AG04449 (cell line): ENCODE measurements around the gene BEX3.

Experiments used
- CTCF ChIA-PET: fragments of 350-600 bp; formaldehyde crosslinking; extraction: SDS; loops from one replicate; lab custom pipeline; 2021; ENCODE audit warnings: antibody characterized with exemption; lab: Yijun Ruan, JAX
- POLR2A ChIA-PET: fragments of 400-600, 350-600 bp; formaldehyde crosslinking; extraction: SDS; loops from one replicate; lab custom pipeline; 2020; ENCODE audit warnings: antibody characterized with exemption, inconsistent platforms; lab: Yijun Ruan, JAX
- DNase-seq: peaks from one replicate; pipeline ENCODE4 v3.0.0-alpha.2; 2010; ENCODE audit warnings: low read depth, low spot score
- H3K4me3 ChIP-seq: 2 replicates; pipeline ENCODE4 v1.5.1; 2011; ENCODE audit warnings: low read depth, mild to moderate bottlenecking, control low read depth, low read length
- TF ChIP-seq, protein P1 (sequence below): IDR thresholded peaks from one replicate; pipeline ENCODE4 v1.5.1; 2011; ENCODE audit warnings: mild to moderate bottlenecking, moderate library complexity, low read length, control low read depth, inconsistent platforms; ENCODE audit not compliant: insufficient read depth; ENCODE audit errors: missing control alignments

Gene BEX3

DNA sequence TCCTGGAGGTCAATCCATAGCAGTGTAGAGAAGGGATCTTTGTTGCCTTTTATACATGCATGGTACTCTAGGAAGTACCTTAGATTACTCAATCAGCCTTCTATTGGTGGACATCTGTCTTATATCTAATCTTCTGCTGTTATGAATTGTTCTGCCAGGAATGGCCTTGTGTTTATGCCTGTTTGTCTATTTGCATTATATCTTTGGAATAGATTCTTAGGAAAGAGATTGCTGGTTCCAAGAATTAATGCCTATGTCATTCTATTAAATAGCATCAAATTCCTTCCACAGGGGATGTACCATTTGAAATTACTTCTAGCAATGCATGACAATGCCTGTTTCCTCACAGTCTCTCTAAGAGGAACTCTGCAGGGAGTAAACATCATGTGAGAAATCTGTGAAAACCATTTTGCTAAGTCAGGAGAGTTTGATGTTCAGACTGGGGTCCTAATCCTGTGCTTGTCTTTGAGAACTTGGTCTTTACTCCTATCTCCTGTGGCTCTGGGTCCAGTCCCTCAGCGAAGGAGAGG is 42.5 kb downstream of the BEX3 start:
- no peak for DNase-seq
- no peak overlapping the region for H3K4me3 ChIP-seq
- TF ChIP-seq, protein P1, sequence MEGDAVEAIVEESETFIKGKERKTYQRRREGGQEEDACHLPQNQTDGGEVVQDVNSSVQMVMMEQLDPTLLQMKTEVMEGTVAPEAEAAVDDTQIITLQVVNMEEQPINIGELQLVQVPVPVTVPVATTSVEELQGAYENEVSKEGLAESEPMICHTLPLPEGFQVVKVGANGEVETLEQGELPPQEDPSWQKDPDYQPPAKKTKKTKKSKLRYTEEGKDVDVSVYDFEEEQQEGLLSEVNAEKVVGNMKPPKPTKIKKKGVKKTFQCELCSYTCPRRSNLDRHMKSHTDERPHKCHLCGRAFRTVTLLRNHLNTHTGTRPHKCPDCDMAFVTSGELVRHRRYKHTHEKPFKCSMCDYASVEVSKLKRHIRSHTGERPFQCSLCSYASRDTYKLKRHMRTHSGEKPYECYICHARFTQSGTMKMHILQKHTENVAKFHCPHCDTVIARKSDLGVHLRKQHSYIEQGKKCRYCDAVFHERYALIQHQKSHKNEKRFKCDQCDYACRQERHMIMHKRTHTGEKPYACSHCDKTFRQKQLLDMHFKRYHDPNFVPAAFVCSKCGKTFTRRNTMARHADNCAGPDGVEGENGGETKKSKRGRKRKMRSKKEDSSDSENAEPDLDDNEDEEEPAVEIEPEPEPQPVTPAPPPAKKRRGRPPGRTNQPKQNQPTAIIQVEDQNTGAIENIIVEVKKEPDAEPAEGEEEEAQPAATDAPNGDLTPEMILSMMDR, result no peak
- ChIA-PET POLR2A (no interaction called here), CTCF (no interaction called here)

- no peak for DNase-seq
- TF ChIP-seq, protein P1, result no peak
- ChIA-PET POLR2A (no interaction called here), CTCF (interaction anchor here (0.8 kb wide), 1 partner anchor 19 kb away, joined by 3 read pairs; no protein-coding TSS in a partner anchor)
- H3K4me3 ChIP-seq, result no peak overlapping the region
These were observed 47.8 kb downstream of the BEX3 start for GRCh38 chrX:103423955-103424638.
